Left ventricle myocardium inferior (tissue), 1 donor: ENCODE results near the gene VWCE. TPM values are rescaled to one million over a fixed set of nuclear protein-coding genes. Genes with fewer than 3 reads are reported as not detected.

Source experiments
- DNase-seq: peaks from one replicate; pipeline ENCODE4 v3.0.0-alpha.2; 2020
- H3K27ac ChIP-seq: fragments of 200-600 bp; replicated peaks from 2 replicates; pipeline ENCODE4 v1.8.0; 2021
- H3K27me3 ChIP-seq: fragments of 200-600 bp; 2 replicates; pipeline ENCODE4 v1.8.0; 2021; ENCODE audit warnings: low read depth
- H3K36me3 ChIP-seq: fragments of 200-600 bp; 2 replicates; pipeline ENCODE4 v1.8.0; 2021
- H3K4me1 ChIP-seq: fragments of 200-600 bp; 2 replicates; pipeline ENCODE4 v1.8.0; 2021
- H3K4me3 ChIP-seq: fragments of 200-600 bp; 2 replicates; pipeline ENCODE4 v1.8.0; 2021; ENCODE audit warnings: mild to moderate bottlenecking, moderate library complexity
- H3K9me3 ChIP-seq: fragments of 200-600 bp; replicated peaks from 2 replicates; pipeline ENCODE4 v1.8.0; 2021
- CTCF ChIP-seq: fragments of 200-600 bp; IDR thresholded peaks from 2 replicates; pipeline ENCODE4 v1.8.0; 2021; ENCODE audit warnings: antibody characterized with exemption, mild to moderate bottlenecking, borderline replicate concordance
- intact Hi-C: fragments of 100-400 bp; cut with micrococcal nuclease; formaldehyde crosslinking; loops from one replicate; pipeline ENCODE4 v1.11.0; 2022
- long read RNA-seq: library from polyadenylated mRNA; unstranded; transcript quantifications from one replicate; pipeline ENCODE4 v2.0.0, GENCODE V29; 2021
- total RNA-seq: library from RNA; stranded (reverse); fragmentation: NEBNext Ultra II Directional; extraction: Animal tissue kit (Norgen Biotek cat#: 25700); gene quantifications from one replicate; pipeline ENCODE4 v1.2.1, GENCODE V29; 2021
- donor health status: DM: no; HTN: yes; CAD: no; lungs with severe emphysema.

The VWCE gene
- total RNA-seq: 0.77 TPM
- long read RNA-seq, partial matches to known transcripts: 0 of 3 reads
- long read RNA-seq, other reads (novel, unspliced or antisense): 3 of 3 reads

GRCh38 chr11:61294717-61295595 lies at the start of gene VWCE:
VWCE (minus strand) TSS chr11:61295316; CDS start chr11:61295037, 279 bp downstream.
- peak within 1 kb of the TSS; percentile 80 for H3K4me3 ChIP-seq
- H3K36me3 ChIP-seq: peaks cover 14% of the 10 kb centered on the region
- peak within 1 kb of the TSS; percentile 50 for H3K27ac ChIP-seq
- no peaks in the 10 kb centered on the region for H3K9me3 ChIP-seq
- intact Hi-C loops: no loop called here
- H3K4me1 ChIP-seq: peaks cover 47% of the 10 kb centered on the region
- no peaks in the 10 kb centered on the region for H3K27me3 ChIP-seq
- peak; percentile 47 for DNase-seq
- no peak for TF ChIP-seq CTCF

- Histone ChIP-seq H3K4me3 (no peak overlapping the region), H3K27ac (no peak overlapping the region), H3K36me3 (peaks cover 12% of the 10 kb centered on the region), H3K27me3 (no peaks in the 10 kb centered on the region), H3K4me1 (no peaks in the 10 kb centered on the region), H3K9me3 (no peaks in the 10 kb centered on the region)
- no peak for TF ChIP-seq CTCF
- intact Hi-C loops: no loop called here
- DNase-seq: no peak
These were observed 49.0 kb upstream of the VWCE start for GRCh38 chr11:61343792-61344745.

- Histone ChIP-seq H3K27me3 (no peaks in the 10 kb centered on the region), H3K27ac (no peak overlapping the region), H3K36me3 (peaks cover 5% of the 10 kb centered on the region), H3K4me1 (no peaks in the 10 kb centered on the region), H3K4me3 (no peak overlapping the region), H3K9me3 (no peaks in the 10 kb centered on the region)
- DNase-seq: no peak
- intact Hi-C loops: no loop called here
- no peak for TF ChIP-seq CTCF
These were observed 47.2 kb upstream of the VWCE start for GRCh38 chr11:61342207-61342803.

DNA sequence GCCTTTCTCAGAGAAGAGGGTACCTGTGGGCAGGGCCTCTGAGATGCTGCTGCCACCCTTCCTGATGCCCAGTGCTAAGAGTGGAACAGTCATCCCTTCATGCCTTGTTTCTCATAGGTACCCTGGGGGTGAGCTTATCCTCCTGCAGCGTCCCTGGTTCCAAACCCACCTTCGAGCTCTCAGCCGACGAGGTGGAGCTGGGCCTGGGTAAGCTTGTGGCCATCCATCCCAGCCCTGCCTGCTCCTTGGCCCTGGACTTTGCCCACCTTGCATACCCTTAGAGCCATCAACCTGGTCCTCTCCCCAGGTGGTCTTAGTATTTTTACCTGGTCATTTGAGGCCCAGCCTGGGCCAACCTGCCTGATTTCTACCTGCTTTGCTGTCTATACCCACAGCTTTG lies 46.6 kb upstream of the VWCE start:
- peaks cover 5% of the 10 kb centered on the region for H3K36me3 ChIP-seq
- H3K4me3 ChIP-seq: no peak overlapping the region

More for the DNA sequence above, 46.6 kb upstream of the VWCE start:
- Histone ChIP-seq H3K27me3 (no peaks in the 10 kb centered on the region), H3K27ac (no peak overlapping the region), H3K4me1 (no peaks in the 10 kb centered on the region), H3K9me3 (no peaks in the 10 kb centered on the region)
- no peak for TF ChIP-seq CTCF
- DNase-seq: no peak
- intact Hi-C loops: no loop called here
